ENCODE results near the gene AVP. TPM values are rescaled to one million over a fixed set of nuclear protein-coding genes. Genes with fewer than 3 reads are reported as not detected.
"Not testable (repeated sequence)": the region's sequence is repeated elsewhere in the genome, so short reads cannot be mapped to it uniquely, and the experiment has no call there.

The AVP gene
- total and polyA plus RNA-seq, 2 donors from 2014 or later: 2.1 TPM; not detected in 1

DNA sequence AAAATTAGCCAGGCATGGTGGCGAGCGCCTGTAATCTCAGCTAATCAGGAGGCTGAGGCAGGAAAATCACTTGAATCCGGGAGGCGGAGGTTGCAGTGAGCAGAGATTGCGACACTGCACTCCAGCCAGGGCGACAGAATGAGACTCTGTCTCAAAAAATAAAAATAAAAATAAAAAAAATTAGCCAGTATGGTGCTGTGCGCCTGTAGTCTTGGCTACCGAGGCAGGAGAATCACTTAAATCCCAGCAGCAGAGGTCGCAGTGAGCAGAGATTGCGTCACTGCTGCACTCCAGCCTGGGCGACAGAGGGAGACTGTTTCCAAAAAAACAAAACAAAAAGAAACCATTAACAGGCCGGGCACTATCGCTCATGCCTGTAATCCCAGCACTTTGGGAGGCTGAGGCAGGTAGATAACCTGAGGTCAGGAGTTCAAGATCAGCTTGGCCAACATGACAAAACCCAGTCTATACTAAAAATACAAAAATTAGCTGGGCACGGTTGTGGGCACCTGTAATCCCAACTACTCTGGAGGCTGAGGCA lies 33.4 kb upstream of the AVP start:
- H3K9me3 ChIP-seq (ENCODE audit: control insufficient read depth in 2 of 3, insufficient read depth in 1 of 3, low read length in 3 of 3); H3K9ac ChIP-seq (ENCODE audit: low read length in 3 of 3); H3K27me3 ChIP-seq (ENCODE audit: control insufficient read depth, insufficient read depth, low read length); H3K27ac ChIP-seq (ENCODE audit: low read depth in 2 of 2, low read length in 2 of 2); H3K4me1 ChIP-seq (ENCODE audit: control insufficient read depth in 2 of 3, insufficient read depth in 2 of 3, low read depth in 1 of 3, low read length in 3 of 3); H3K4me3 ChIP-seq (ENCODE audit: low read length in 3 of 3): not testable (repeated sequence)
- FAIRE-seq: peak; percentile 44
- H3K36me3 ChIP-seq (ENCODE audit: control insufficient read depth in 2 of 3, insufficient read depth in 3 of 3, low read length in 3 of 3): peaks cover 0 to 15% (median 11%) of the 10 kb centered on the region in 3 donors
- peak; percentile 58 to 87 (median 74) for DNase-seq
- intact Hi-C loops (cut with DNase I): loop anchor here (10.0 kb wide), 1 partner anchor 63 kb away; no protein-coding TSS in a partner anchor
- TF ChIP-seq, protein P1, sequence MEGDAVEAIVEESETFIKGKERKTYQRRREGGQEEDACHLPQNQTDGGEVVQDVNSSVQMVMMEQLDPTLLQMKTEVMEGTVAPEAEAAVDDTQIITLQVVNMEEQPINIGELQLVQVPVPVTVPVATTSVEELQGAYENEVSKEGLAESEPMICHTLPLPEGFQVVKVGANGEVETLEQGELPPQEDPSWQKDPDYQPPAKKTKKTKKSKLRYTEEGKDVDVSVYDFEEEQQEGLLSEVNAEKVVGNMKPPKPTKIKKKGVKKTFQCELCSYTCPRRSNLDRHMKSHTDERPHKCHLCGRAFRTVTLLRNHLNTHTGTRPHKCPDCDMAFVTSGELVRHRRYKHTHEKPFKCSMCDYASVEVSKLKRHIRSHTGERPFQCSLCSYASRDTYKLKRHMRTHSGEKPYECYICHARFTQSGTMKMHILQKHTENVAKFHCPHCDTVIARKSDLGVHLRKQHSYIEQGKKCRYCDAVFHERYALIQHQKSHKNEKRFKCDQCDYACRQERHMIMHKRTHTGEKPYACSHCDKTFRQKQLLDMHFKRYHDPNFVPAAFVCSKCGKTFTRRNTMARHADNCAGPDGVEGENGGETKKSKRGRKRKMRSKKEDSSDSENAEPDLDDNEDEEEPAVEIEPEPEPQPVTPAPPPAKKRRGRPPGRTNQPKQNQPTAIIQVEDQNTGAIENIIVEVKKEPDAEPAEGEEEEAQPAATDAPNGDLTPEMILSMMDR (IDR thresholded peaks at IDR 0.05; ENCODE audit: borderline replicate concordance, extremely low read depth, insufficient read depth): peak; percentile 80

DNA sequence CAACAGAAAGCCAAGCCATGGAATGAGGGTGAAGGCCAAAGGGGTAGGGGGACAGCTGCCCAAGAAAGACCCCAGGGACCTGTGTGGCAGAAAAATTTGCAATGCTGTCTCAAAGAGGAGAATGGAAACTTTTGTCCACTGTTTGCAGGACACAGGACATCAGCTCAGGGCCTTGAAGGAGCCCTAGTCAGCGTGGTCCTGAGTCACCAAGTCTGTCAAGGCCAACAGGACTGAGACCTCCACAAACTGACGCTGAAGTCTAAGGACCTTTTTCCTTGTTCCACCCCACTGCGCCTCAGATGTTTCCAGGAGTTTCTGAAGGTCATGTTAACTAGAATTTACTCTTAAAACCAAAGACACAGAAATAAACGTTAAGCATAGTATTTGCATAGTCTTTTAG lies 31.8 kb upstream of the AVP start:
- H3K9me3 ChIP-seq (ENCODE audit: control insufficient read depth in 2 of 3, insufficient read depth in 1 of 3, low read length in 3 of 3): no peaks in the 10 kb centered on the region
- FAIRE-seq (no peak), DNase-seq (no peak)
- H3K9ac ChIP-seq (ENCODE audit: low read length in 3 of 3): no peak overlapping the region
- no peaks in the 10 kb centered on the region for H3K27me3 ChIP-seq (ENCODE audit: control insufficient read depth, insufficient read depth, low read length)
- intact Hi-C loops (cut with DNase I): loop anchor here (10.0 kb wide), 1 partner anchor 62 kb away; no protein-coding TSS in a partner anchor
- no peak overlapping the region for H3K4me3 ChIP-seq (ENCODE audit: low read length in 3 of 3)
- peaks cover 0 to 10% (median 5%) of the 10 kb centered on the region in 3 donors for H3K36me3 ChIP-seq (ENCODE audit: control insufficient read depth in 2 of 3, insufficient read depth in 3 of 3, low read length in 3 of 3)
- TF ChIP-seq, protein P1 (IDR thresholded peaks at IDR 0.05; ENCODE audit: borderline replicate concordance, extremely low read depth, insufficient read depth): no peak
- no peak overlapping the region for H3K27ac ChIP-seq (ENCODE audit: low read depth in 2 of 2, low read length in 2 of 2)
- no peaks in the 10 kb centered on the region for H3K4me1 ChIP-seq (ENCODE audit: control insufficient read depth in 2 of 3, insufficient read depth in 2 of 3, low read depth in 1 of 3, low read length in 3 of 3)

DNA sequence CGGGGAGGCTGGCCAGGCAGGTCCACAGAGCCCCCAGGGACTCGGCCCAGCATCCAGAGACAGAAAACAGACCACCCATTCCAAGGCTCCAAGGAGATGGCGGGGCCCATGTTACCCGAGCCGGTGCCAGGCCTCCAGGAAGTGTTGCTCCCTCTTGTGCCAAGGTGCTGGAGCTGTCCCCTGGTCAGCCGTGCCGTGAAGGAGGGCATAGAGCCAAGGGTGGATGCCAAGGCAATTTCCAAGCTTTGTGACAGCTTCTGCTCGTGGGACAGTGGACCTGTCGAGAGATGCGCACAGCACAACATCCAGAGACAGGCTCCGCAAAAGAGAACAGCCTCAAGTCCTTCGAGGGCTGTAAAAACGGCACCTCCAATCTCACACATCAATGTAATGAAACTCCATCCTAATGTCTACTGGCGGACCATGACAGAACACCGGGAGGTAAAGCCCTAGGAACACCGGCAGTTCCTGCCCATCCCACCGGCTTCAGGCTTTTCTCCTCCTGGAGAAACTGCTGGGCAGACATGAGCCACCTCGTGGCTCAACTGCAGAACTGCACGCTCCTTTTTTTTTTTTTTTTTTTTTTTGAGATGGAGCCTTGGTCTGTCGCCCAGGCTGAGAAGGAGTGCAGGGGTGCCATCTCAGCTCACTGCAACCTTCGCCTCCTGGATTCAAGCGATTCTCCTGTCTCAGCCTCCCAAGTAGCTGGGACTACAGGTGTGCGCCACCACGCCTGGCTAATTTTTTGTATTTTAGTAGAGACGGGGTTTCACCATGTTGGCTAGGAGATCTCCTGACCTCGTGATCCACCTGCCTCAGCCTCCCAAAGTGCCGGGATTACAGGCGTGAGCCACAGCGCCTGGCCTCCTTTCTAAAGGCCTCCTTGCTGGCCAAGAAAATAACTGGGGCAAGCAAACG lies 30.9 kb upstream of the AVP start:
- no peak for FAIRE-seq
- H3K27me3 ChIP-seq (ENCODE audit: control insufficient read depth, insufficient read depth, low read length): no peaks in the 10 kb centered on the region
- TF ChIP-seq, protein P1 (IDR thresholded peaks at IDR 0.05; ENCODE audit: borderline replicate concordance, extremely low read depth, insufficient read depth): peak; percentile 79
- peaks cover 0 to 7% (median 5%) of the 10 kb centered on the region in 3 donors for H3K36me3 ChIP-seq (ENCODE audit: control insufficient read depth in 2 of 3, insufficient read depth in 3 of 3, low read length in 3 of 3)
- H3K9me3 ChIP-seq (ENCODE audit: control insufficient read depth in 2 of 3, insufficient read depth in 1 of 3, low read length in 3 of 3): no peaks in the 10 kb centered on the region
- H3K27ac ChIP-seq (ENCODE audit: low read depth in 2 of 2, low read length in 2 of 2): no peak overlapping the region
- no peak overlapping the region for H3K9ac ChIP-seq (ENCODE audit: low read length in 3 of 3)
- DNase-seq: peak; percentile 62 to 74 (median 67)
- H3K4me1 ChIP-seq (ENCODE audit: control insufficient read depth in 2 of 3, insufficient read depth in 2 of 3, low read depth in 1 of 3, low read length in 3 of 3): no peaks in the 10 kb centered on the region
- intact Hi-C loops (cut with DNase I): loop anchor here (10.0 kb wide), 1 partner anchor 61 kb away; no protein-coding TSS in a partner anchor
- no peak overlapping the region for H3K4me3 ChIP-seq (ENCODE audit: low read length in 3 of 3)

Measured in kidney (tissue), 14 donors.